OCI-LY1 (cell line): ENCODE data around the gene C2orf72.

Experiments
- CTCF ChIP-seq: fragments of 200-600 bp; sonication (generic), shearing (Covaris generic); IDR thresholded peaks from 2 replicates; pipeline ENCODE4 v1.5.1; 2017; ENCODE audit warnings: mild to moderate bottlenecking, antibody characterized with exemption, low read length, moderate library complexity, mixed read lengths
- EZH2 ChIP-seq: fragments of 200-600 bp; sonication (generic), shearing (Covaris generic); IDR thresholded peaks from 2 replicates; pipeline ENCODE4 v1.8.0; 2017; ENCODE audit warnings: borderline replicate concordance, mixed run types, mild to moderate bottlenecking, antibody characterized with exemption, low read length, moderate library complexity, mixed read lengths

- TF ChIP-seq CTCF (no peak), EZH2 (no peak)
These were observed 7.8 kb upstream of the C2orf72 start for GRCh38 chr2:231029563-231029962.
